RWPE1 (cell line): ENCODE results near the gene ARPC4.

Source experiments
- CTCF ChIA-PET: fragments of 350-600 bp; sonication (Branson Sonifier 250); formaldehyde crosslinking; extraction: SDS; loops from one replicate; lab custom pipeline; 2021; lab: Yijun Ruan, JAX
- POLR2A ChIA-PET: fragments of 400-600 bp; formaldehyde crosslinking; extraction: SDS; loops from one replicate; lab custom pipeline; 2020; ENCODE audit warnings: antibody characterized with exemption; ENCODE audit not compliant: low non-redundant PET; lab: Yijun Ruan, JAX
- DNase-seq: peaks from one replicate; pipeline ENCODE4 v3.0.0; 2012; ENCODE audit warnings: low spot score
- H3K27ac ChIP-seq: fragments of 450-650 bp; 2 replicates; pipeline ENCODE4 v1.5.1; 2017
- CTCF ChIP-seq: fragments of 450-650 bp; conservative IDR thresholded peaks from 2 replicates; pipeline ENCODE4 v1.5.1; 2017; ENCODE audit warnings: low read depth, mild to moderate bottlenecking

Gene ARPC4

GRCh38 chr3:9820946-9821345 is 28.1 kb downstream of the ARPC4 start:
- peak; percentile 41 for TF ChIP-seq CTCF
- POLR2A ChIA-PET = no interaction called here
- no peak overlapping the region for H3K27ac ChIP-seq
- DNase-seq = no peak
- CTCF ChIA-PET = no interaction called here

- no peak overlapping the region for H3K27ac ChIP-seq
- TF ChIP-seq CTCF = no peak
- CTCF ChIA-PET = no interaction called here
- no peak for DNase-seq
- POLR2A ChIA-PET = no interaction called here
Measured at GRCh38 chr3:9825451-9826040, 32.7 kb downstream of the ARPC4 start.

GRCh38 chr3:9826815-9827573 is 34.1 kb downstream of the ARPC4 start:
- no peak overlapping the region; the same call in 1 of the 2 replicates for H3K27ac ChIP-seq
- ChIA-PET POLR2A (no interaction called here), CTCF (interaction anchor here (0.8 to 0.9 kb wide), 2 partner anchors 108 to 119 kb away, joined by 3 read pairs; no protein-coding TSS in a partner anchor)
- no peak for DNase-seq
- no peak for TF ChIP-seq CTCF

GRCh38 chr3:9828801-9829755 is 36.2 kb downstream of the ARPC4 start:
- no peak for TF ChIP-seq CTCF
- H3K27ac ChIP-seq = no peak overlapping the region
- CTCF ChIA-PET = interaction anchor here (0.9 kb wide), 1 partner anchor 117 kb away, joined by 4 read pairs; no protein-coding TSS in a partner anchor
- DNase-seq = no peak
- POLR2A ChIA-PET = no interaction called here

GRCh38 chr3:9831253-9831652 is 38.4 kb downstream of the ARPC4 start:
- DNase-seq = no peak
- TF ChIP-seq CTCF = no peak
- ChIA-PET POLR2A (no interaction called here), CTCF (interaction anchor here (0.6 kb wide), 1 partner anchor 116 kb away, joined by 3 read pairs; no protein-coding TSS in a partner anchor)
- no peak overlapping the region for H3K27ac ChIP-seq

GRCh38 chr3:9833078-9833477 is 40.2 kb downstream of the ARPC4 start:
- no peak for DNase-seq
- CTCF ChIA-PET = no interaction called here
- no peak overlapping the region for H3K27ac ChIP-seq
- TF ChIP-seq CTCF = no peak
- POLR2A ChIA-PET = no interaction called here
